ENCODE data around the gene GATD1. TPM values are rescaled to one million over a fixed set of nuclear protein-coding genes. Genes with fewer than 3 reads are reported as not detected.

The GATD1 gene
- polyA plus RNA-seq, 1 donor from 2014 or later = 146 TPM

GRCh38 chr11:767238-767637 lies 10.0 kb downstream of the GATD1 start:
- no peak for TF ChIP-seq EP300 (conservative IDR thresholded peaks at IDR 0.05; ENCODE audit: poor library complexity, severe bottlenecking)
- TF ChIP-seq EZH2 (IDR thresholded peaks at IDR 0.05; ENCODE audit: borderline replicate concordance, insufficient read depth, low read length, poor library complexity, severe bottlenecking) = no peak
- no peak for TF ChIP-seq MXI1 (conservative IDR thresholded peaks at IDR 0.05; ENCODE audit: poor library complexity, severe bottlenecking)
- TF ChIP-seq TAF1 (IDR thresholded peaks at IDR 0.05; ENCODE audit: low read depth) = no peak
- no peak for TF ChIP-seq SMC3 (conservative IDR thresholded peaks at IDR 0.05; ENCODE audit: poor library complexity)
- TF ChIP-seq REST (IDR thresholded peaks at IDR 0.05; ENCODE audit: borderline replicate concordance) = no peak
- no peak for TF ChIP-seq POLR2AphosphoS5 (IDR thresholded peaks at IDR 0.05)
- Histone ChIP-seq H3K27me3 (ENCODE audit: insufficient read depth, low read depth, low read length) (no peaks in the 10 kb centered on the region), H4K20me1 (ENCODE audit: insufficient read depth) (no peaks in the 10 kb centered on the region), H3K9me3 (ENCODE audit: low read length) (no peaks in the 10 kb centered on the region), H3K27ac (ENCODE audit: low read length) (no peak overlapping the region), H3K9ac (ENCODE audit: low read length) (no peak overlapping the region), H2AFZ (ENCODE audit: low read depth, low read length) (no peak overlapping the region), H3F3A (ENCODE audit: insufficient read depth, low read length, poor library complexity, severe bottlenecking) (no peaks in the 10 kb centered on the region), H3K36me3 (ENCODE audit: insufficient read depth, low read length) (no peaks in the 10 kb centered on the region), H3K79me2 (replicated peaks; ENCODE audit: insufficient read depth, low read length) (no peaks in the 10 kb centered on the region), H3K9me2 (ENCODE audit: insufficient read depth, low read length) (no peaks in the 10 kb centered on the region), H3K4me3 (ENCODE audit: low read length) (no peak overlapping the region), H3K4me2 (ENCODE audit: low read length) (no peak overlapping the region)

- no peaks in the 10 kb centered on the region for H3K36me3 ChIP-seq (ENCODE audit: insufficient read depth, low read length)
- H2AFZ ChIP-seq (ENCODE audit: low read depth, low read length) = no peak overlapping the region
- no peaks in the 10 kb centered on the region for H3F3A ChIP-seq (ENCODE audit: insufficient read depth, low read length, poor library complexity, severe bottlenecking)
- no peaks in the 10 kb centered on the region for H3K79me2 ChIP-seq (replicated peaks; ENCODE audit: insufficient read depth, low read length)
- no peaks in the 10 kb centered on the region for H3K27me3 ChIP-seq (ENCODE audit: insufficient read depth, low read depth, low read length)
- TF ChIP-seq TAF1 (IDR thresholded peaks at IDR 0.05; ENCODE audit: low read depth) = no peak
- no peak for TF ChIP-seq RAD21 (conservative IDR thresholded peaks at IDR 0.05)
- no peak for TF ChIP-seq POLR2AphosphoS5 (IDR thresholded peaks at IDR 0.05)
- no peak for TF ChIP-seq SMC3 (conservative IDR thresholded peaks at IDR 0.05; ENCODE audit: poor library complexity)
- no peak for TF ChIP-seq CTCF (IDR thresholded peaks at IDR 0.05; ENCODE audit: poor library complexity, severe bottlenecking)
- no peak for TF ChIP-seq EZH2 (IDR thresholded peaks at IDR 0.05; ENCODE audit: borderline replicate concordance, insufficient read depth, low read length, poor library complexity, severe bottlenecking)
- no peak overlapping the region for H3K4me2 ChIP-seq (ENCODE audit: low read length)
- no peak overlapping the region for H3K9ac ChIP-seq (ENCODE audit: low read length)
- no peaks in the 10 kb centered on the region for H3K9me2 ChIP-seq (ENCODE audit: insufficient read depth, low read length)
- no peak overlapping the region for H3K4me3 ChIP-seq (ENCODE audit: low read length)
- H4K20me1 ChIP-seq (ENCODE audit: insufficient read depth) = no peaks in the 10 kb centered on the region
- no peaks in the 10 kb centered on the region for H3K9me3 ChIP-seq (ENCODE audit: low read length)
- no peak overlapping the region for H3K27ac ChIP-seq (ENCODE audit: low read length)
Observed at GRCh38 chr11:766936-767210, 10.4 kb downstream of the GATD1 start.

All from neural cell (in vitro differentiated cells).